Neural progenitor cell (in vitro differentiated cells): ENCODE measurements around the gene RBMS1.

Experiments
- CTCF ChIP-seq: fragments of 200-600 bp; sonication (generic); IDR thresholded peaks from 2 replicates; pipeline ENCODE4 v1.5.1; 2017; ENCODE audit warnings: antibody characterized with exemption, mild to moderate bottlenecking
- EZH2phosphoT487 ChIP-seq: fragments of 200-600 bp; sonication (generic); IDR thresholded peaks from 2 replicates; pipeline ENCODE4 v1.6.1; 2017; ENCODE audit warnings: antibody characterized with exemption

- no peak for TF ChIP-seq CTCF
- TF ChIP-seq EZH2phosphoT487, result no peak
Measured at GRCh38 chr2:160308915-160309314, 184.7 kb downstream of the RBMS1 start.
